ENCODE data around the gene CLDN9. TPM values are rescaled to one million over a fixed set of nuclear protein-coding genes. Genes with fewer than 3 reads are reported as not detected.

Gene CLDN9
- total RNA-seq, 1 donor from 2014 or later = not detected

- TF ChIP-seq CTCF (conservative IDR thresholded peaks at IDR 0.05) = no peak
- Mint-ChIP-seq H3K9me3 (no peaks in the 10 kb centered on the region), H3K27ac (ENCODE audit: unreplicated experiment) (no peak overlapping the region), H3K27me3 (ENCODE audit: low read depth) (peaks cover 35% of the 10 kb centered on the region), H3K4me1 (no peaks in the 10 kb centered on the region), H3K4me3 (no peak overlapping the region), H3K36me3 (ENCODE audit: low read depth) (no peaks in the 10 kb centered on the region)
- DNase-seq (ENCODE audit: low read depth, low spot score) = no peak
Observed at GRCh38 chr16:3000540-3000939, 12.2 kb upstream of the CLDN9 start.

GRCh38 chr16:3001316-3001715 lies 11.4 kb upstream of the CLDN9 start:
- Mint-ChIP-seq H3K4me1 (no peaks in the 10 kb centered on the region), H3K27ac (ENCODE audit: unreplicated experiment) (no peak overlapping the region), H3K9me3 (no peaks in the 10 kb centered on the region), H3K4me3 (peak overlapping the region; percentile 44), H3K27me3 (ENCODE audit: low read depth) (peaks cover 43% of the 10 kb centered on the region), H3K36me3 (ENCODE audit: low read depth) (no peaks in the 10 kb centered on the region)
- DNase-seq (ENCODE audit: low read depth, low spot score) = no peak
- no peak for TF ChIP-seq CTCF (conservative IDR thresholded peaks at IDR 0.05)

- H3K36me3 Mint-ChIP-seq (ENCODE audit: low read depth) = no peaks in the 10 kb centered on the region
- TF ChIP-seq CTCF (conservative IDR thresholded peaks at IDR 0.05) = peak; percentile 61
- peaks cover 67% of the 10 kb centered on the region for H3K27me3 Mint-ChIP-seq (ENCODE audit: low read depth)
- H3K27ac Mint-ChIP-seq (ENCODE audit: unreplicated experiment) = no peak overlapping the region
- peak overlapping the region; percentile 62 for H3K4me3 Mint-ChIP-seq
- H3K4me1 Mint-ChIP-seq = no peaks in the 10 kb centered on the region
- no peaks in the 10 kb centered on the region for H3K9me3 Mint-ChIP-seq
- peak; percentile 90 for DNase-seq (ENCODE audit: low read depth, low spot score)
Observed at GRCh38 chr16:3003582-3004270, 9.0 kb upstream of the CLDN9 start.

- H3K9me3 Mint-ChIP-seq = no peaks in the 10 kb centered on the region
- no peaks in the 10 kb centered on the region for H3K36me3 Mint-ChIP-seq (ENCODE audit: low read depth)
- H3K27ac Mint-ChIP-seq (ENCODE audit: unreplicated experiment) = no peak overlapping the region
- H3K4me3 Mint-ChIP-seq = no peak overlapping the region
- TF ChIP-seq CTCF (conservative IDR thresholded peaks at IDR 0.05) = no peak
- H3K4me1 Mint-ChIP-seq = no peaks in the 10 kb centered on the region
- DNase-seq (ENCODE audit: low read depth, low spot score) = no peak
- H3K27me3 Mint-ChIP-seq (ENCODE audit: low read depth) = peaks cover 69% of the 10 kb centered on the region
Observed at GRCh38 chr16:3004319-3004718, 8.4 kb upstream of the CLDN9 start.

- no peak overlapping the region for H3K27ac Mint-ChIP-seq (ENCODE audit: unreplicated experiment)
- no peaks in the 10 kb centered on the region for H3K36me3 Mint-ChIP-seq (ENCODE audit: low read depth)
- no peak overlapping the region for H3K4me3 Mint-ChIP-seq
- peaks cover 74% of the 10 kb centered on the region for H3K27me3 Mint-ChIP-seq (ENCODE audit: low read depth)
- DNase-seq (ENCODE audit: low read depth, low spot score) = no peak
- TF ChIP-seq CTCF (conservative IDR thresholded peaks at IDR 0.05) = no peak
- H3K9me3 Mint-ChIP-seq = no peaks in the 10 kb centered on the region
- no peaks in the 10 kb centered on the region for H3K4me1 Mint-ChIP-seq
Observed at GRCh38 chr16:3004781-3005284, 7.9 kb upstream of the CLDN9 start.
